Tibial artery (tissue), 4 donors: ENCODE data around the gene MARS1.

ENCODE experiments used
- DNase-seq, 2 donors: peaks; one replicate each; pipeline ENCODE4 v3.0.0-alpha.2; 2019
- H3K27ac ChIP-seq, 2 donors: fragments of 200-600 bp; sonication (generic) in 1 of 2; 1 replicate in 1 of 2; 2 replicates in 1 of 2; pipeline ENCODE4 v1.5.1; 2018 to 2019; ENCODE audit warnings: mild to moderate bottlenecking in 1 of 2
- H3K27me3 ChIP-seq, 2 donors: fragments of 200-600 bp; sonication (generic) in 1 of 2; one replicate each; pipeline versions ENCODE4 v1.5.1 to v1.6.0; 2016 to 2019
- H3K36me3 ChIP-seq, 3 donors: fragments of 200-600 bp; sonication (generic) in 2 of 3; one replicate each; pipeline ENCODE4 v1.5.1; 2016 to 2019; ENCODE audit warnings: mild to moderate bottlenecking in 2 of 3
- H3K4me1 ChIP-seq, 4 donors: fragments of 200-600 bp; sonication (generic) in 2 of 4; 1 replicate in 3 of 4; 2 replicates in 1 of 4; pipeline ENCODE4 v1.5.1; 2016 to 2019
- H3K4me3 ChIP-seq, 2 donors: fragments of 200-600 bp; sonication (generic) in 1 of 2; 1 replicate in 1 of 2; 2 replicates in 1 of 2; pipeline ENCODE4 v1.5.1; 2018 to 2019; ENCODE audit warnings: mild to moderate bottlenecking in 2 of 2
- H3K9me3 ChIP-seq, 3 donors: fragments of 200-600 bp; sonication (generic) in 1 of 3; one replicate each; pipeline ENCODE4 v1.5.1; 2016 to 2019
- CTCF ChIP-seq, 2 experiments: fragments of 200-600 bp in 1 of 2; fragments of 450-650 bp in 1 of 2; IDR thresholded peaks; one replicate each; pipeline ENCODE4 v1.5.1; 2017 to 2019; ENCODE audit warnings: antibody characterized with exemption in 2 of 2, mild to moderate bottlenecking in 1 of 2, moderate library complexity in 1 of 2
- intact Hi-C: fragments of 100-400 bp; cut with DNase I; formaldehyde crosslinking; loops from one replicate; pipeline ENCODE4 v1.15.0; 2023; ENCODE audit warnings: low total_unique reads

MARS1 gene

GRCh38 chr12:57444744-57445143 is 43.1 kb upstream of the MARS1 start:
- Histone ChIP-seq H3K27ac (no peak overlapping the region), H3K4me3 (no peak overlapping the region), H3K36me3 (no peaks in the 10 kb centered on the region), H3K27me3 (no peaks in the 10 kb centered on the region), H3K4me1 (no peaks in the 10 kb centered on the region), H3K9me3 (no peaks in the 10 kb centered on the region)
- DNase-seq = no peak
- intact Hi-C loops = no loop called here
- TF ChIP-seq CTCF (IDR thresholded peaks at IDR 0.05) = no peak

GRCh38 chr12:57446292-57446960 is 41.4 kb upstream of the MARS1 start:
- intact Hi-C loops = no loop called here
- no peak for TF ChIP-seq CTCF (IDR thresholded peaks at IDR 0.05)
- H3K27ac ChIP-seq = no peak overlapping the region
- H3K27me3 ChIP-seq = no peaks in the 10 kb centered on the region
- H3K36me3 ChIP-seq = no peaks in the 10 kb centered on the region
- no peaks in the 10 kb centered on the region for H3K9me3 ChIP-seq
- no peak for DNase-seq
- H3K4me1 ChIP-seq = peaks cover 0 to 5% (median 3%) of the 10 kb centered on the region in 4 donors
- H3K4me3 ChIP-seq = no peak overlapping the region

- Histone ChIP-seq H3K36me3 (no peaks in the 10 kb centered on the region), H3K27me3 (no peaks in the 10 kb centered on the region), H3K27ac (no peak overlapping the region), H3K4me3 (no peak overlapping the region), H3K4me1 (peaks cover 0 to 20% (median 15%) of the 10 kb centered on the region in 4 donors), H3K9me3 (no peaks in the 10 kb centered on the region)
- intact Hi-C loops = no loop called here
- DNase-seq = no peak
- no peak for TF ChIP-seq CTCF (IDR thresholded peaks at IDR 0.05)
Measured at GRCh38 chr12:57448669-57449068, 39.2 kb upstream of the MARS1 start.

- TF ChIP-seq CTCF (IDR thresholded peaks at IDR 0.05) = no peak
- intact Hi-C loops = no loop called here
Measured at GRCh38 chr12:57449375-57449774, 38.5 kb upstream of the MARS1 start.

DNA sequence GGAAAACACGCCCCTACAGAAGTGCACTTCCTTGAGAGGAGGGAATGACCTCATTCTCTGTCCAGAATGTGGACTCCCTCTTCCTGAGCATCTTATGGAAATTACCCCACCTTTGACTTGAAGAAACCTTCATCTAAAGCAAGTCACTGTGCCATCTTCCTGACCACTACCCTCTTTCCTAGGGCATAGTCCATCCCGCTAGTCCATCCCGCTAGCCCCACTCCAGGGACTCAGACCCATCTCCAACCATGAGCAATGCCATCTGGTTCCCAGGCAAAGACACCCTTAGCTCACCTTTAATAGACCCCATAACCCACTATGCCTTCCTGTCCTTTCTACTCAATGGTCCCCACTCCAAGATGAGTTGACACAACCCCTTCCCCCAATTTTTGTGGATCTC is 37.8 kb upstream of the MARS1 start:
- intact Hi-C loops = loop anchor here (5.0 kb wide), 2 partner anchors 183 to 328 kb away; no protein-coding TSS in a partner anchor
- no peak for TF ChIP-seq CTCF (IDR thresholded peaks at IDR 0.05)
- Histone ChIP-seq H3K27ac (no peak overlapping the region), H3K36me3 (no peaks in the 10 kb centered on the region), H3K4me3 (no peak overlapping the region), H3K9me3 (no peaks in the 10 kb centered on the region), H3K27me3 (no peaks in the 10 kb centered on the region), H3K4me1 (peaks cover 0 to 20% (median 15%) of the 10 kb centered on the region in 4 donors)
- DNase-seq = no peak

More at GRCh38 chr12:57449375-57449774, 38.5 kb upstream of the MARS1 start:
- Histone ChIP-seq H3K9me3 (no peaks in the 10 kb centered on the region), H3K4me1 (peaks cover 0 to 20% (median 15%) of the 10 kb centered on the region in 4 donors), H3K27ac (no peak overlapping the region), H3K27me3 (no peaks in the 10 kb centered on the region), H3K36me3 (no peaks in the 10 kb centered on the region), H3K4me3 (no peak overlapping the region)
- no peak for DNase-seq
